GM04503 (cell line): Measurements from ENCODE around the gene ARHGAP45.
A peak's percentile ranks its signal among the peaks of the same experiment; 100 is the strongest.
"Not testable (repeated sequence)": the region's sequence is repeated elsewhere in the genome, so short reads cannot be mapped to it uniquely, and the experiment has no call there.

Experiments used
- DNase-seq: peaks from one replicate; pipeline ENCODE4 v3.0.0-alpha.2; 2012; ENCODE audit warnings: low read depth

Gene ARHGAP45

DNA sequence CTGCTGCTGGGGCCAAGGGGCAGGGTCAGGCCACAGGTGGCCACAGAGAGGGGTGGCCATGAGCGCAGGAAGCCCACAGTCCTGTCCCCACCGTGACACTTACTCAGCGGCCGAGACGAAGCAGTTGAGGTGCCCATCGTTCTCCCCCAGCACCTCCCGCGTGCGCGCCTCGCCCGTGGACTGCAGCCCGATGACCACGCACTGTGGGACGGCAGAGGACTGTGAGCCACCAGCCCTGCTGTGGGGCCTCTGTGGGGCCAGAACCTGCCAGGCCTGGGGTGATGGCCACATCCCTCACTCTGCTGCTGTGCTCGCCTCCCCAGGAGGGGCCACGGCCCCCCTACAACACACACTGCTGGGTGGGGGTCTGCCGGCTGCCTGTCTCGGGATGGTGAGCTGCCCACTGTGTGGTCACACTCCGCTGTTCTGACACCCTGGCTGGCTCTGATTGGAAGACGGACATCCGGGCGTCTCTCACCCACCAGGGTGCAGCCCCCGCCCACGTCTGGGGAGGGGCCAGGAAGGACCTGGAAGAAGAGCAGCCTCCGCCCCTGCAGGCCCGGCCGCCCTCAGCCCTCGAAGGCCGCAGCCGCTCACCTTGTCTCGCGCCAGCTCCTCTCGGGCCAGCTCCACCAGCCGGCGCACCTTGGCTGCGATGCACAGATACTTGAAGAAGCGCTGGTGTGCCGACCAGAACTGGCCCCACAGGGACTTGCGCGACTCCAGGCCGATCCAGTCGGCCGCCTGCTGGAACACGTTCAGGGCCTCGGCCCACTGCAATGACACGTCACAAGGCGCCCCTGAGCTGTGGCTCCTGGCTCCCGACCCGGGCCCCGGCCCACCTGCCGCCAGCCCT lies 50.0 kb downstream of the ARHGAP45 start:
- DNase-seq = no peak

DNA sequence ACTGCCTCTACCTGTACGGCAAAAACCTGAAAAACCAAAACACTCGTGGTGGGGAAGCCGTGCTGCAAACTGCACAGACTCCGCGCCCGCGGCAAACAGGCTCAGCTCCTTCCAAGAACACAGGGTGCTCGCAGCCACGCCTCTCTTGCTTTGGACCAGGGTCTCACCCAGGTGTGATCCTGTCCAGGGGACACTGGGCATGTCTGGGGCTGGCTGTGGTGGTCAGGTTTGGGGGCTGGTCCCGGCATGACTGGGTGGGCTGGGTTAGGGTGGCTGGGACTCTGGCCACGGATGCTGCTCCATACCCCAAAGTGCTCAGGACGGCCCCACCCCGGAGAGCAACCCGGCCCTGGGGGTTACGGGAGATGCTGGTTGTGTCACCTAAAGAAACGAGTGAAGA lies 50.7 kb downstream of the ARHGAP45 start:
- DNase-seq = no peak

DNA sequence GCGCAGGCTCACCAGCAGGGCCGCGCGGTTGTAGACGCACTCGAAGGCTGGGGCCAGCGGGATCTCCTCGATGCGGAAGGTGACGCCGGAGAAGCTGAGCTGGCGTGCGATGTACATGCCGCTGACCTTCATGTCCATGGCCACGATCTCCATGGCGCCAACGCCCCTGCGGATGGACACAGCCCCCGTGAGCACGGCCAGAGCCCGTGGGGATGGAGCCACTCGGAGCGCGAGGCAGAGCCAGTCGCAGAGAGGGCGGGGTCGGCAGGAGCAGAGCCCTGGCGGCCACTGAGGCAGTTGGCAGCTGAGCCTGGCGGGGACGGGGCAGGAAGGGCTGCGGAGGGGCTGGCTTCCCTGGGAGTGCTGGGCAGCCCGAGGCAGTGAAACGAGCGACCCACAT lies 52.0 kb downstream of the ARHGAP45 start:
- DNase-seq = no peak

DNA sequence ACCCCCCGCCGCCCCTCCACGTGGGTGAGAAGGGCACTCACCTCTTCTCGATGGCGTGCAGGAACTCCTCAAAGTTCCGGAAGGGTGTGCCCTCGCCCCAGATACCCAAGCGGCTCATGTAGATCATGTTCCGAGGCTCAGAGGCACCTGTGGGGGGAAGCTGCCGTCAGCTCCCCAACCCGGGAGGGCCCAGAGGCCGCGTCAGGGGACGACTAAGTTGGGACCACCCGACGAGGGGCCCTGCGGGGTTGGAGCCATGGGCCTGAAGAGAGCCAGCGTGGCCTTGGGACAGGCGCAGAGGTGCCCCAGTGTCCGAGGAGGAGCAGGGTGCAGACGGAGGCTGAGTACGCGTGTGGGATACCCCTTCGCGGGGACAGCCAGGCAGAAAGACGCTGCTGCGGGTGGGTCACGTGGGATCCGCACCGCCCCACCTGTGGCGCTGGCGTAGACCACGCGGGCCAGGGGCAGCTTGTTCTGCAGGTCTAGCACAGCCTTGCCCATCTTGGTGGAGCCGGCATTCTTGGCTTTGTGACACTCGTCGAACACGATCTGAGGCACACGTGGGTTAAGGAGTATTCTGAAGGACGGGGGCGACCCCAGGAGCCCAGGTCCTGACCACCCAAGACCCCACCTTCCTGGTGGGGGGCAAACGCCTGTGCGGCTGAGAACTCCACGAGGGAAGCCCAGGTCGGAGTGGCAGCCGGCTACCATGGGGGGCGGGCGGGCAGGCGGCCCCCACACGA lies 52.7 kb downstream of the ARHGAP45 start:
- DNase-seq = no peak

DNA sequence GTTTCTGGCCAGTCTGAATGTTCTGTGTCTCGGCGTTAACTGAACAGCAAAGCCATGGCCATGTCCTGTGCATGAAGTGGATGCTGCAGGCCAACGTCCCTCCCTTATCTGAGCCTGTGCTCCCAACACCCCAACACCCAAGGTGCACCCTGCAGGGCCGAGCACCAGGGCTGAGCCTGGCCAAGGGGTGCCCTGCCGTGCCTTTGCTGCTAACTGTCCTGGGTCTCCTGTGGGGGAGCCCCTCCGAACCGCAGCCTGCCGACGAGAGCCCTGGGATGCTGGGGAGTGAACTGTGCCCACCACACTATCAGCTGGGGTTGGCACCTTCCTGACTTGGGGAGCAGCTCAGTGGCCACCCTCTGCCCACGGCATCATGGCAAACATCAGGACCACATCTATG lies 54.4 kb downstream of the ARHGAP45 start:
- DNase-seq = no peak

DNA sequence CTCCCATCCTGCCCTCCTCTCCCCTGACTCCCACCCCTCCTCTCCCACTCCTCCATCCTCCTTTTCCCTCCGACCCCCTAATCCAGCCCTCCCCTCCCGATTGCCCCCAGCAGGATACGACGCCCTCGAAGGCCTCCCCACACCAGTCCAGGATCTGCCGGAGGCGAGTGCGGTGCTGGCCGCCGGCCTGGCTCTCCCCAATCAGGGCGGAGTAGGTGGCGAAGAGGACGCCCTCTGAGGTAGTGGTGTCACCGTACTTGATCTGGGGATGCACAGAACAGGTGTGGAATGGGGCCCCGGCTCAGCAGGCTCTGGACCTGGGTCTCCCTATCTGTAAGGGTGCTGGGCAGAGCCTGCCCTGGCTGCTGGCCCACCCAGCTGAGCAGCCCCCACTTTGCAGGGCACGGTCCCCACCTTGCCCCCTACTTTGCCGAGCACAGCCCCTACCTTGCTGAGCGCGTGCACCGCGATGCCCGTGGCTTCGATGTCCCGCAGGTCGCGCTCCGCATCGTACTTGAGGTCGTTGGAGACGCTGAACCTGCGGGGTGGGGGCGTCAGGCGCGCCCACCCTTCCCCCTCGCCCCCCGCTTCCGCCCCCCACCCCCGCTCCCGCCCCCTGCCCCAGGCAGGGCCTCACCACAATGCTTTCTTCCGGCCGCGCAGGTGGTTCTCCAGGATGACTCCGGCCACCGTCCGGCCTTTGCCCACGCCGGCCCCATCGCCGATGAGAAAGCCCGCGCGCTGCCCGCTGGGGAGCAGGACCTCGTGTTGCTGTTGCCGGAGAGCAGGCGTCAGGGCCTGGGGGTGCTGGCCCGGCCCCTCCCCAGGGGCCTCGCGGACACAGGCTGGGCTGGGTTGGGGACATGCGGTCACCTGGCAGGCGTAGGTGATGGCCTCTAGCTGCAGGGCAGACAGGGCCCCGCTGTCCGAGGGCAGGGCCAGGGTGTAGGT lies 55.3 kb downstream of the ARHGAP45 start:
- DNase-seq = no peak

DNA sequence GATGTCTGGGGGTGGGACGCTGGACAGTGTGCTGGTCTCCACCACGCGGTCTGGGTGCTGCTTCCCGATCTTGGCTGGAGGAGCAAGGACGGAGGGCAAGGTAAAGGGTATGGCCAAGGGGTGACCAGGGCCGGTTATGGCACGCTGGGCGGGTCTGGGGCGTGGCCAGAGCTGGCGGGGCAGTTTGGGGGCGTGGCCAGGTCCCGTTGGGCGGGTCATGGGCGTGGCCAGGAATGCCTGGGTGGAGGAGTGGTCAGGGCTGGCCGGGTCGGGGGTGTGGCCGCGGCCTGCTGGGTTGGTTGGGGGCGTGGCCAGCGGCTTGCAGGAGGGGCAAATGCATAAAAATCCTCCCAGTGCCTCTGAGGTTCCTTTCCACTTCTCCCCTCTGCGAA lies 56.0 kb downstream of the ARHGAP45 start:
- DNase-seq = no peak

DNA sequence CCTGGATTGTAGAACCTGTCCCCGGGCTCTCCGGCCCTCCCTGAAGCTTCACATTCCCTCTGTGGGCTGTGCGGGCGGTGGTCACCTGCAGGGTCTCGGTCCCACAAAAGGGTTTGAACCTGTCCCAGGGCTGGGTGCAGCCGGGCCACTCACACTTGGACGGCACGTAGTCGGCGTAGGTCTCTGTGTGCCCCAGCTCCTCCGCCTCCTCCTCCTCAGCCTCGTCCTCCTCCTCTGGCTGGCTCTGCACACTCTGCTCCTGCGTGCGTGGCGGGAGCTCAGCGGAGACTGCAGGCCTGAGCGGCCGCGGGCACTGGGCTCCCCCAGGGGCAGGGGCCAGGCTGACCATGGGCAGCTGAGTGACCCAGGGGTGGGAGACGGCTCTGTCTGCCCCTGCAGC lies 56.4 kb downstream of the ARHGAP45 start:
- no peak for DNase-seq

DNA sequence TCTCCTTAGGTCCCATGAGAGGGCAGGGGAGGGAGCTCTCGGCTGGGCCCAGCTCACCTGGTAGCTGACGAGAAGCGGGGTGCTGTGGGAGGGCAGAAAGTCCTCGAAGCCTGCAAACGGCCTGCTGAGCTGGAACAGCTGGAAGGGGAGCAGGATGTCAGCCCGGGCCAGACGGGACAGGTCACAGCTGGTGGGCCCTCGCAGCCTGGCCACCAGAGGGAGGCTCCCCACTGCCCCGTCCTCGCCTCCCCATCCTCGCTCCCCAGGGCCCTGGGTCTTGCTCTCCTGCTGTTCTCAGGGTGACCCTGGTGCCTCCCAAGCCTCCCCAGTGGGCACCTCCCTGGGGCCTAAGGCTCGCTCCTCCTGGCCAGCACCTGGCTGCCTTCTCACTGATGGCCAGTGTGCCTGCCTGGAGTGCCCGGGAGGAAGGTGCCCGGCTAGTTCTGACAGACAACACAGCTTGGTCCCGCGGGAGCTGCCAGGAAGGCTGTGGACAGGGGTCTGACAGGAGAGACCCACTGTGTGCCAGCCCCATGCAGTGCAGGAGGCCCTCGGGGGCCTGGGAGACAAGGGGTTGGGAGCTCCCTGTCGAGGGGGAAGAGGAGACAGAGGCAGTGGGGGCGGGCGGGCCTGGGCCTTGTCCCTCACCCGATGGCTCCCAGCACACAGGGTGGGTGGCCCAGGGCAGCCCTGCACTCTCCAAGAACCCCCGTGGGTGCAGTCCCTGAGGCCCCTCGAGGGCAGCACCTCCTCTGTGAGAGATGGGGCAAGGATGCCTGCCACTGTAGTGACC lies 57.1 kb downstream of the ARHGAP45 start:
- no peak for DNase-seq

DNA sequence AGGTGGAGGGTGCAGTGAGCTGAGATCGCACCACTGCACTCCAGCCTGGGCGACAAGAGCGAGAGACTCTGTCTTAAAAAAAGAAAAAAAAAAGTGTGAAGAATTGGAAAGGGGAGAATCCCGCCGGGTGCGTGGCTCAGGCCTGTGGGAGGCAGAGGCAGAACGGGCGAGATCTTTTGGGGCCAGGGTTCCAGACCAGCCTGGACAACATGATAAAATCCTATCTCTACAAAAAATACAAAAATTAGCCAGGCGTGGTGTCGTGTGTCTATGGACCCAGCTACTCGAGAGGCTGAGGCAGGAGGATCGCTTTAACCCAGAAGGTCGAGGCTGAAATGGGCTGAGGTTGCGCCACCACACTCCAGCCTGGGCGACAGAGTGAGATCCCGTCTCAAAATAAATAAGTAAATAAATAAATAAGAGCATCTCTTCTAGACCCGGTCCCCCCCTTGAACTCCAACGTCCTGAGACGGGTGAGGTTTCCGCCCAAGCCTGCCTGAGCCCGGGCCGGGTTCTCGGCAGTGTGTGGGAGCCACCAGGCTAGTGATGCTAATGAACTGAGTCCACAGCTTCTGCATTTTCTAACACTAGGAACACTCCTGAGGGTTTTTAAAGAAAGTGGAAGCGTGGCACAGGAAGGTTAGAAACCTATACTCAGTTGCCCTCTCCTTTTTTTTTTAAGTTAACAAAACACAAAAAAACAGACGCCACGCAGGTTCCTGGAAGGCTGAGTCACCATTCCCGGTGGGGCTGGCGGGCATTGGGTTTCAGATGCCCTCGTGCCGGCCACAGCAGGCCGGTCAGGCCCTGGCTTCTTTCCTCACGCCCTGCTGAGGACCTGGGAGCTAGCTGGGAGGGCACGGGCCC lies 58.9 kb downstream of the ARHGAP45 start:
- no peak for DNase-seq

DNA sequence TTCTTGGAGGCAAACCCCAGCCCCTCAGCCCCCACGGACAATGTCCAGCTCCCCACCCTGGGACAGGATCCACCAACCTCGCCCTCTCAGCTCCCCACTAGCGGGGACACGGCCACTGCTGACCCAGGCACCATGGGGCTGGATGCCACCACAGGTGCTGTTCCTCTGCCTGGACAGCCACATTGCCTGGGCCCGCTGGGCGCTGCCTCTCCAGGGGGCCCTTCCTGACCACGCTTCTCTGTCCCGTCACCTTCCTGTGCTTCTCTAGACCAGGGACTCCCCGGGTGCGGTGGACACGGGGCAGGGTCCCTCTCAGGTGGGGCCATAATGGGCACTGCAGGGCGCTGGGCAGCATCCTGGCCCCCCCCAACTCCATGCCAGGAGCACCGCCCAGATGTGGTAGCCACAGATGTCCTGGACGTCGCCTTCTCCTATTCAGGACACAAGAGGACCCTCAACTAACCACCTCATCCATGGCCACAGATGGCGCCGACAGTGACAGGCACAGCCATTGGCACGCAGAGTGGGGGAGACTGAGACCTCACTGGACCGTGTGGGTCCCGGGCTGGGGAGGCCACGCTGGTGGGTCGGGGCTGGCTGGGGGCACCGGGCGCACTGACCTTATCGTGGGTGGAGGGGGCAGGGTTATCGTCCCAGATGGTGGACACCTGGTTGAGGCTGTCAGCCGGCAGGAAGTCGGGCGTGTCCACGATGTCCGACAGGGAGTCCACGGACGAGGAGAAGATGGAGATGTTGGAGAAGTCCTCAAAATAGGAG lies 60.2 kb downstream of the ARHGAP45 start:
- DNase-seq = no peak

DNA sequence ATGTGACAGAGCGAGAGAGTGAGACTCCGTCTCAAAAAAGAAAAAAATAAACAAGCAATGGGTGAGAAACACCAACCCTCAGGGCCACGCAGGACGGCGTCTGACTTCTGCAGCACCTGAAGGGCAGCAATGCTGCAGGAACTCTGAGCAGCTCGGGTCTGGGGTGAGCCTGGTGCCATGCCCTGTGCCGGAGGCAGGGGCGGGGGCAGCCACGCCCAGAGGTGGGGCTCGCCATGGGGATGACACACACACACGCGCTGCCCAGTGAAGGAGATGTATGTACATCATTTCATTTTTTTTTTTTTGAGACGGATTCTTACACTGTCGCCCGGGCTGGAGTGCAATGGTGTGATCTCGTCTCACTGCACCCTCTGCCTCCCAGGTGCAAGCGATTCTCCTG lies 61.1 kb downstream of the ARHGAP45 start:
- DNase-seq = no peak

DNA sequence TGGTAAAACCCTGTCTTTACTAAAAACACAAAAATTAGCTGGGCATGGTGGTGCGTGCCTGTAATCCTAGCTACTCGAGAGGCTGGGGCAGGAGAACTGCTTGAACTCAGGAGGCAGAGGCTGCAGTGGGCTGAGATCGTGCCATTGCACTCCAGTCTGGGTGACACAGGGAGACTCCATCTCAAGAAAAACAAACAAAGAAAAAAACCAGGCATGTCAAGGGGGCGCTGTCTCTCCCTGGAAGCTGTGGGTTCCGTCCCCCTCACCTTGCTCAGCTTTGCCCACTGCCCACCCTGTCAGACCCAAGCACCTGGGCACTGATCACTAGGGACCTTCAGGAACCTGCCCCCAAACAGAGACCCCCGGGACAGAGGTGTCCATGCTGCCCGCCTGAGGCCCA lies 62.1 kb downstream of the ARHGAP45 start:
- not testable (repeated sequence) for DNase-seq

DNA sequence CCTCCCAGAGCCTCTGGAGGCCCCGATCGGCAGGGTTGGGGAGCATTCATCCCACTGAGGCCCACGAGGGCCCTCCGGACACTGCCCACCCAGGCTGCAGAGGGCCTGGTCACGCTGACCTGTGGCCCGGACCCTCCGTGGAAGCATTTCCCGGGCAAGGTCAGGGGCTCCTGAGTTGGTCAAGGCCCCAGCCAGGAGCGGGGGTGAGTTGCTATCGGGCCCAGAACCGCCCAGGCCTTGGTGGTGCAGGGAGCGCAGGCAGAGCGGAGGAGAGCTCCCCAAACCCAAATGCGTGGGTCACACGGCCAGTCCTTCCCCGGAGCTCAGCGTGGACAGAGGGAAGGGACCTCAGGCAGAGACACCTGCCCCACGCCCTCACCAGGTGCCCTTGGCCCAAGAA lies 62.6 kb downstream of the ARHGAP45 start:
- DNase-seq = no peak

DNA sequence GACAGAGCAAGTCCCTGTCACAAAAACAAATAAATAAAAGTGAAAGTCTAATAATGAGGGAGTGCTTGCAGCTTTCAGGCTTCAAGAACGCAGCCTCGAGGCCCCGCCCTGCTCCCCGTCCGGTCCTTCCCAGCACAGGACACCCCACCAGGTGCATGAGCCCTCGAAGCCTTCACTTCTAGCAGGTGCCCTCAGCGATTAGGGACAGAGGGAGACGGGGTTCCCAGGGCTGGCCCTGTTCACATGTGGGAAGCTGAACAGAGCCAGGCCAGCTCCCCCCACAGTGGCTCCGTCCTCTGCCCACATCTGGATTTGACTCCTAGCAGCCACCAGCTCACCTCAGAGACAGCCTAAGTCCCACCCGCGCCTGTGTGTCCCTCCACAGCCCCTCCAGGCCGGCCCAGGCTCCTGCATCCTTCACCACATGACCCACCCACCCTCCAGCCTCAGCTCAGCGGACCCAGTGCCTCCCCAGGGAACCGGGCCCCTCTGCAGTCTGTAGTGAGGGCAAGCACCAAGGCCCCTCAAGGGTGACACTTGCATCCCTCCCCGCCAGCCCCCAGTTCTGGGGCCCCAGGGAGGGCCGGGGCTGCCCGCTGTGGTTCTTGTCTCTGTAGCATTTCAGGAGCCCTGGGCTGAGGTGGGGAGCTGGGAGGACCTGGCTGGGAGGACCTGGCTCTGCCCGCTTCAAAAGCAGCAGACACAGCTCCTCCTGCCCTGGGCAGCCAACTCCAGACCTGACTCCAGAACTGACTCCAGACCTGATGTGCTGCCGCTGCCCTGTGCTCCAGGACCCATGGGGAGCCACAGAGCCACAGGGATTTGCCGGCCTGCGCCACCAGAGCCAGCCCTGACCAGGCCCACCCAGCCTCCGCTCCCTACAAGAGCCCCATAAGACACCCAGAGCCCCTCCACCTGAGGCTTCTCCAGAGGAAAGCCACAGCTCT lies 64.1 kb downstream of the ARHGAP45 start:
- DNase-seq = no peak

DNA sequence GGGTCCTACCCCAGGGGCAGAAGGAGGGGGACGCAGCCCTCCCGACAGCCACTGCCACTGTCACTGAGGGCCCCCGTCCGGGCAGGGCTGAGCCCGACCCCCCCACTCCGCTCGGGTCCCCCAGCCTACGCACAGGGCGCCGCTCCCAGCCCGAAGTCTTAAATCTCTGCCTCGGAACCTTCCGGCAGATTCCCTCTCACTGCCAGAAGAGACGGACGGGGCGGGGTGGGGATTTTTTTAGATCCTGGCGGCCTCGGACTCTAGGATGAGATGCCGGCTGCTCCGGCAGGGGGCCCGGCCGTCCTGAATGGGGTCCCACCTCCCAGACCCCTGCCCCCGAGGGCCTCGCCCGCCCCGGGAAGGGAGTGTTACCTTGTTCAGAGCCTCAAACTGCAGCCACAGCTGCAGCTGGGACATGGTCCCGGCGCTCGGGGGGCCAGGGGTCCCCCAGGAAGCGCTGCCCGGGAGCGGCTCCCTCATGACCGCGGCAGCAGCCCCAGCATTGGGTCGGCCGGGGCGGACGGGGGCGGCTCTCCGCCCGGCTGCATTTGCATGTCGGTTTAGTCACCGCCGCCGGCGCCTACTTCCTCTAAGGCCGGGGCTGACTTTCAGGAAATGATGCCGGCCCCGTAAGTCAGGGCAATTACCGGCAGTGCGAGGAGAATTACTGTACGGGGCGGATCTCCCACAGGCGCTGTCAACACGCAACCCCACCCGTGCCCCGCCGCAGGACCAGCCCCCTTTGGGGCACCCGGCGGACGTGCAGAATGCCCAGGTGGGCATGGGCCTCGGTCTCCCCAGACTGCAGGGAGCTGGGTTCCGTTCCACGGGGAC lies 65.0 kb downstream of the ARHGAP45 start:
- DNase-seq = peak; percentile 55

DNA sequence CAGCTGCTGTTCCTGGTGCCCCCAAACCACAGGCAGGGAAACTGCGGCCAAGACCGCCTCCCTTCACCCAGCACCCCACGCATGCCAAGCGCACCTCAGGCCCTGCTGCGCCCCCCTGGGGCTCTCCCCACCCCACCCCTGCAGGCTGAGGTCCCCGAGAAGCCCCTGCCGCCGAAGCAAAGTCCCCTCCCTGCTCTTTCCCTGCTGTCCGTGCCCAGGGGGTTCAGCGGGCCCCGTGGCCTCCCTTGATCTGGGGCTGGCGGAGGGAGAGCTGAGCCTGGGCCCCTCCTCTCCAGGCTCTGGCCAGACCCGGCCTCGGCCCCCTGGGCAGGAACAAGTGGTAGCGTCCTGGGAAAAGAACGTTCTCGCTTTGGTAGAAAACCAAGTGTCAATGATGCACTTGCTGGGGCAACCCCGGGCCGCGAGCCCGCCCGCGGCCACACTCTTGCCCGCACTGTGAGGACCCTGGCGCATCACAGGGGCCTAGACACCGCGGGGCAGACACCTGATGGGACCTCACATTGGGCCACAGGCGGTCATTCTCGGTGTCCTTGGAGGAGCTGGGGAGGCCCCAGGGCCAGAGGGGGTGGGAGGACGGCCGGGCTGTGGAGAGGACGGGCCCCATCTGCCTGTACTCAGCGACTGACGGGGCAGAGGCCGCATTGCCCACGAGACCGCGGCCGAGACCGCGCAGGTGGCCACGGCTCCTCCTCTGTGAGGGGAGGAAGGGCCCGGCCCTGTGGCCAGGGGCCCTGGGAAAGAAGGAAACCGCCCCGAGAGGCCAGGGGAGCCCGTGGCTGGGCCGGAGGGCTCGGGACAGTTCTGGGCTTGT lies 65.8 kb downstream of the ARHGAP45 start:
- DNase-seq = no peak
